Mesendoderm (in vitro differentiated cells): ENCODE measurements around the gene CLIC3.
A peak's percentile ranks its signal among the peaks of the same experiment; 100 is the strongest.

ENCODE experiments used
- DNase-seq: peaks from one replicate; pipeline ENCODE4 v3.0.0; 2013
- H2AK5ac ChIP-seq: 2 replicates; pipeline ENCODE4 v1.6.1; 2013; ENCODE audit warnings: low read length, inconsistent platforms
- H2BK120ac ChIP-seq: 2 replicates; pipeline ENCODE4 v1.6.1; 2013; ENCODE audit warnings: low read depth, mild to moderate bottlenecking, low read length, moderate library complexity, mixed read lengths
- H2BK15ac ChIP-seq: replicated peaks from 2 replicates; pipeline ENCODE4 v1.6.1; 2013; ENCODE audit warnings: low read depth, mild to moderate bottlenecking, moderate library complexity
- H2BK5ac ChIP-seq: 2 replicates; pipeline ENCODE4 v1.6.1; 2013; ENCODE audit warnings: low read length, inconsistent platforms
- H3K18ac ChIP-seq: 2 replicates; pipeline ENCODE4 v1.6.1; 2013; ENCODE audit warnings: mild to moderate bottlenecking, low read length, mixed read lengths
- H3K23ac ChIP-seq: one replicate; pipeline ENCODE4 v1.6.1; 2013; ENCODE audit warnings: low read length
- H3K27ac ChIP-seq: 2 replicates; pipeline ENCODE4 v1.5.1; 2013; ENCODE audit warnings: low read depth, mild to moderate bottlenecking, inconsistent platforms, low read length, moderate library complexity
- H3K27me3 ChIP-seq: 2 replicates; pipeline ENCODE4 v1.6.1; 2013; ENCODE audit warnings: low read length, control low read depth, mild to moderate bottlenecking, inconsistent platforms; ENCODE audit not compliant: insufficient read depth, poor library complexity
- H3K36me3 ChIP-seq: 2 replicates; pipeline ENCODE4 v1.6.1; 2013; ENCODE audit warnings: low read length, inconsistent platforms; ENCODE audit not compliant: control insufficient read depth, insufficient read depth
- H3K4ac ChIP-seq: one replicate; pipeline ENCODE4 v1.6.1; 2013; ENCODE audit warnings: low read depth, mild to moderate bottlenecking, low read length, moderate library complexity
- H3K4me1 ChIP-seq: 2 replicates; pipeline ENCODE4 v1.6.1; 2013; ENCODE audit warnings: low read depth, low read length, inconsistent platforms; ENCODE audit not compliant: control insufficient read depth
- H3K4me2 ChIP-seq: 2 replicates; pipeline ENCODE4 v1.6.1; 2013; ENCODE audit warnings: low read length
- H3K4me3 ChIP-seq: 2 replicates; pipeline ENCODE4 v1.5.1; 2013; ENCODE audit warnings: mild to moderate bottlenecking, low read length
- H3K56ac ChIP-seq: one replicate; pipeline ENCODE4 v1.6.1; 2013; ENCODE audit warnings: low read length
- H3K79me1 ChIP-seq: 2 replicates; pipeline ENCODE4 v1.6.1; 2013; ENCODE audit warnings: low read length, inconsistent platforms
- H3K79me2 ChIP-seq: 2 replicates; pipeline ENCODE4 v1.6.1; 2013; ENCODE audit warnings: mild to moderate bottlenecking, low read length; ENCODE audit not compliant: control insufficient read depth, insufficient read depth
- H3K9ac ChIP-seq: 2 replicates; pipeline ENCODE4 v1.6.1; 2013; ENCODE audit warnings: low read length, inconsistent platforms
- H4K5ac ChIP-seq: one replicate; pipeline ENCODE4 v1.6.1; 2013; ENCODE audit warnings: low read length
- H4K8ac ChIP-seq: one replicate; pipeline ENCODE4 v1.6.1; 2013; ENCODE audit warnings: low read depth, mild to moderate bottlenecking, control low read depth, low read length, moderate library complexity
- WGBS: extraction: QIAGEN DNeasy Blood & Tissue Kit; methylation state at CpG from one replicate; pipeline ENCODE4 v1.1.7; 2013; ENCODE audit warnings: low lambda C conversion rate, missing lambda C conversion rate; ENCODE audit not compliant: insufficient coverage; ENCODE audit errors: extremely low coverage; 5-methylcytosine and 5-hydroxymethylcytosine counted together

Gene CLIC3

GRCh38 chr9:137028263-137029057 lies 32.1 kb upstream of the CLIC3 start:
- no peak overlapping the region for H2BK120ac ChIP-seq
- H4K8ac ChIP-seq = no peak overlapping the region
- no peaks in the 10 kb centered on the region for H3K27me3 ChIP-seq
- no peaks in the 10 kb centered on the region for H3K79me2 ChIP-seq
- no peak overlapping the region for H3K4ac ChIP-seq
- H4K5ac ChIP-seq = no peak overlapping the region
- H2BK15ac ChIP-seq = no peak overlapping the region
- H3K9ac ChIP-seq = peak overlapping the region; percentile 24
- H3K4me1 ChIP-seq = no peaks in the 10 kb centered on the region
- H3K56ac ChIP-seq = no peak overlapping the region
- H3K4me3 ChIP-seq = no peak overlapping the region
- no peak overlapping the region for H2BK5ac ChIP-seq
- H3K18ac ChIP-seq = no peak overlapping the region
- H3K27ac ChIP-seq = no peak overlapping the region
- H3K4me2 ChIP-seq = peak overlapping the region; percentile 38
- no peak overlapping the region for H3K23ac ChIP-seq
- H3K79me1 ChIP-seq = no peaks in the 10 kb centered on the region
- peak; percentile 34 for DNase-seq
- no peak overlapping the region for H2AK5ac ChIP-seq
- no CpG with 5 or more reads among the region's 98 CpGs for WGBS
- H3K36me3 ChIP-seq = no peaks in the 10 kb centered on the region

- Histone ChIP-seq H4K8ac (no peak within 1 kb of the TSS), H3K4me3 (no peak within 1 kb of the TSS), H3K9ac (peak within 1 kb of the TSS; percentile 57), H3K36me3 (no peaks in the 10 kb centered on the region), H3K4ac (no peak within 1 kb of the TSS), H3K56ac (peak within 1 kb of the TSS; percentile 74), H2AK5ac (no peak within 1 kb of the TSS), H3K79me1 (no peaks in the 10 kb centered on the region), H3K27me3 (no peaks in the 10 kb centered on the region), H4K5ac (no peak within 1 kb of the TSS), H3K23ac (no peak within 1 kb of the TSS), H3K79me2 (no peaks in the 10 kb centered on the region), H3K4me2 (peak within 1 kb of the TSS; percentile 54), H3K18ac (no peak within 1 kb of the TSS), H2BK15ac (no peak within 1 kb of the TSS), H2BK5ac (no peak within 1 kb of the TSS), H3K4me1 (no peaks in the 10 kb centered on the region), H3K27ac (no peak within 1 kb of the TSS), H2BK120ac (no peak within 1 kb of the TSS)
- no CpG with 5 or more reads among the region's 95 CpGs for WGBS
- no peak for DNase-seq
Measured at GRCh38 chr9:137027369-137028262, 31.2 kb upstream of the CLIC3 start, which contains the start of gene ABCA2. Gene ABCA2, minus strand, starts transcription at chr9:137028237. Its CDS starts 97 bp downstream, at chr9:137028140.

GRCh38 chr9:137026828-137027227 lies 30.5 kb upstream of the CLIC3 start:
- Histone ChIP-seq H3K4ac (no peak overlapping the region), H2AK5ac (no peak overlapping the region), H3K4me3 (no peak overlapping the region), H3K27me3 (no peaks in the 10 kb centered on the region), H3K18ac (no peak overlapping the region), H3K23ac (no peak overlapping the region), H3K4me1 (no peaks in the 10 kb centered on the region), H3K27ac (no peak overlapping the region), H2BK120ac (no peak overlapping the region), H3K36me3 (no peaks in the 10 kb centered on the region), H2BK15ac (no peak overlapping the region), H3K79me1 (no peaks in the 10 kb centered on the region), H3K9ac (no peak overlapping the region), H4K5ac (no peak overlapping the region), H3K79me2 (no peaks in the 10 kb centered on the region), H4K8ac (no peak overlapping the region), H3K4me2 (no peak overlapping the region), H3K56ac (no peak overlapping the region), H2BK5ac (no peak overlapping the region)
- WGBS = no CpG with 5 or more reads among the region's 4 CpGs
- DNase-seq = no peak

DNA sequence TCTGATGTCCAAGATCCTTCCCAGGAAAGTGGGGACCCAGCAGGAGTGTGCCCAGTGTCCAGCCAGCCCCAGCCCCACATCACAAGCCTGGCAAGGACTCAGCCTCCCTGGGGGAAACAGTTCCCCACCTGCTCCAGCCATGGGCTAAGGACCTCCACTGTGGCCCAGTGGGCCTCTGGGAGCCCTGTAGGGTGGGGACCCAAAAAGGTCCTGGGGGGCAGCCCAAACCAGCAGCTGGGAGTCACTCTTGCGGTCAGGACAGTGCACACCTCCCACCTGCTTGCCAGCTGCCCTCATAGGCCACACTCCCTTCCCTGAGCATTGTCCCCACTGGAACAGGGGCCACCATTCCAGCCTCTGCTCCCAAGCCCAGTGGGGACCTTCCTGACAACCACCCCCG lies 30.0 kb upstream of the CLIC3 start:
- H3K4me3 ChIP-seq = no peak overlapping the region

DNA sequence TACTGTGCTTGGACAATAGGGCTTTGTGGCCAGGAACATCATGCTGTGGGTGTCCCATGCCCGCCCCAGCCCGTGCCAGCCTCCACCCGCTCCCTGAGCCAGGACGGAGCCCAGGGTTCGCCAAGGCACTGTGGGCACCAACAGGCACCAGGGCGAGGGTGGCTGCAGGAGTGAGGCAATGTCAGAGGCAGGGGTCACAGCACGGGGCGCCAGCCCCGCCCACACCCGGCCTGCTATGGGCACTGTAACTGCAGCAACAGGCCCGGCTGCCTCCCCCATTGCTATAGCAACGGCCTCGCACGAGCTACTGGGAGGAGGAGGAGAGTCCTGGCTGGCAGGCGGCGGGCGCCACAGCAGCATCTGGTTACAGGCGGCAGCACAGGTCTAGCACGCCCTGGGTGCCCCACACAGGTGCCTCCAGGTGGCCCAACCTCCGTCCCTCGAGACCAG lies 29.2 kb upstream of the CLIC3 start:
- Histone ChIP-seq H2AK5ac (no peak overlapping the region), H4K5ac (no peak overlapping the region), H3K9ac (no peak overlapping the region), H2BK120ac (no peak overlapping the region), H2BK15ac (no peak overlapping the region), H4K8ac (no peak overlapping the region), H2BK5ac (no peak overlapping the region), H3K4ac (no peak overlapping the region), H3K4me2 (no peak overlapping the region), H3K79me2 (no peaks in the 10 kb centered on the region), H3K27me3 (no peaks in the 10 kb centered on the region), H3K56ac (no peak overlapping the region), H3K27ac (no peak overlapping the region), H3K23ac (no peak overlapping the region), H3K18ac (no peak overlapping the region), H3K79me1 (no peaks in the 10 kb centered on the region), H3K4me1 (no peaks in the 10 kb centered on the region), H3K4me3 (no peak overlapping the region), H3K36me3 (no peaks in the 10 kb centered on the region)
- no CpG with 5 or more reads among the region's 21 CpGs for whole genome bisulfite sequencing
- no peak for DNase-seq

More for the DNA sequence above, 30.0 kb upstream of the CLIC3 start:
- no peak overlapping the region for H4K8ac ChIP-seq
- H4K5ac ChIP-seq = no peak overlapping the region
- H3K27ac ChIP-seq = no peak overlapping the region
- no peak overlapping the region for H3K23ac ChIP-seq
- no peak overlapping the region for H2BK120ac ChIP-seq
- no peak overlapping the region for H3K4me2 ChIP-seq
- H3K79me1 ChIP-seq = no peaks in the 10 kb centered on the region
- H2AK5ac ChIP-seq = no peak overlapping the region
- no peak overlapping the region for H2BK5ac ChIP-seq
- no peak overlapping the region for H3K9ac ChIP-seq
- no peak for DNase-seq
- H3K4me1 ChIP-seq = no peaks in the 10 kb centered on the region
- H3K4ac ChIP-seq = no peak overlapping the region
- H3K36me3 ChIP-seq = no peaks in the 10 kb centered on the region
- H3K79me2 ChIP-seq = no peaks in the 10 kb centered on the region
- no peak overlapping the region for H3K18ac ChIP-seq
- H2BK15ac ChIP-seq = no peak overlapping the region
- H3K56ac ChIP-seq = no peak overlapping the region
- WGBS = no CpG with 5 or more reads among the region's 2 CpGs
- no peaks in the 10 kb centered on the region for H3K27me3 ChIP-seq
